NCI-H1694 treated with DMSO at 0.1 percent for 48 hours (cell line): Measurements from ENCODE around the gene RFX1.

Experiments
- DNase-seq: peaks from one replicate; lab custom pipeline; 2025; lab: John Stamatoyannopoulos, UW

Gene RFX1

DNA sequence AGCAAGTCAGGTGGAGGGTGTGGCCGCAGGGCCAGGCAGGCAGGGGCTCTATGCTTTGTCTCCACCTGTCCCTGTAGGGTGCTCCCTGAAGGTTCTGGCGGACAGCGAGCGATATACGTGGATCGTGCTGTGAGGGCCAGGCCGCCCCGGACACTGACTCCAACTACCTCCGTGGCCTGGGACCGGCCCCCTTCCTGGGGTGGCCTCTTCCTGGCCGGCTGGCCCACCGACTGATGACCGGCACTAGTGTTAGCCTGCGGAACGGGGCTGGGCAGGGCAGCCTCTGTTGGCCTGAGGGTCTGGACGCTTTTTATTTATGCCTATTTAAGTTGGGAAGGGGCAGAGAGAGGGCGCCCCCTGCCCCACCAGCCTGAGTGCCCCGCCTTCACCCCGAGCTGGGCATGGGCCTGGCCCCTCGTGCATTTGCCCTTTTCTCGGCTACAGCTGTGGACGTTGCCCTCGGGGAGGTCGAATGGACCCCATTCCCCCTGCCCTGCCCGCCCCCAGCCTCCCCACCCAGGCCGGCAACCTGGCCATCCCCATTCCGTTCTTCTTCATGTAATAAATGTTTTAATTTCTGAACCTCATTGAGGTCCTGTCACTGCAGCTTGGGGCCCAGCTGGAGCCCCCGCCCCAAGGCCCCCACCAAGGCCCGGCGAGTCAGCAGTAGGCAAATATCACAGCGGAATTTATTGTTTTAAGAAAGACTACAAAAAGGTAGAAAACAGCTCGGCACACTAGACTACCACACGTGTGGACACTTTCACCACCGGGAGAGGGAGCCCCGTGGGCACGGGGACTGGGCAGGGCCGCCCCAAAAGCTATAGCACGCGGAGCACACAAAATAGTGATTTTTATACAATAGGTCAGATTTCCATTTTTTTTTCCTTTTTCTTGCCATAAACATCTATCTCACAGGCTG, 45.0 kb downstream of the RFX1 start:
- no peak for DNase-seq

DNA sequence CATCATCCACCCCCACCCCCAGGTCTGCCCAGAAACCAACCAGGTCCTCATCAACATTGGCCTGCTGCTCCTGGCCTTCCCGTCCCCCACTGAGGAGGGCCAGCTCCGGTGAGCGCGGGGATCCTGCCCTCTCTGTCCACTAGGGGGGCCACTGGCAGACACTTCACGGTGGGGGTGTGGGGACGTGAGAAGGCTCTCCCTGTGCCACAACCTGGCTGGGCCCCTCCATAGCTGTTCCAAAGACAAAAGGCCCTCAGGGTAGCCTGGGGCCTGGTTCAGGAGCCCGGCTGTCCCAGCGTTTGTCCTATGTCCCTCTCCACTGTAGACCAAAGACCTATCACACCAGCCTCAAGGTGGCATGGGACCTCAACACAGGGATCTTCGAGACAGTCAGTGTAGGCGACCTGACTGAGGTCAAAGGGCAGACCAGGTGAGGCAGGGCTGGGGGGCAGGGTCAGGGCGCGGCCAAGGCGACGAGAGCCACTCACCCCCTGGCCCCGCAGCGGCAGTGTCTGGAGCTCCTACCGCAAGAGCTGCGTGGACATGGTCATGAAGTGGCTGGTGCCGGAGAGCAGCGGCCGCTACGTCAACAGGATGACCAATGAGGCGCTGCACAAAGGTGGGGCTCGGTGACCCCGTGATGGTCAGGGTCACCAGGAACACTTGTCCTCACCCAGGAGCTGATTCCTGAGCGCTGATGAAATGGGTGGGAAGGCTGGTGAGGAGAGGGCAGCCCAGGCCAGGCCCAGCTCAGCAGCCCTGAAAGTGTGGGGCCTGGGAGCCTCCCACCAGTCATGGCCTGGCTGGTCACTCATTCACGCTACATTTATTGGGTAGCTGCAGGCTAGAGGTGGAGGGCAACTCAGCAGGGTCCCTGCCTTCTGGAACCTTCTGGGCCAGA, 45.9 kb downstream of the RFX1 start:
- no peak for DNase-seq

DNA sequence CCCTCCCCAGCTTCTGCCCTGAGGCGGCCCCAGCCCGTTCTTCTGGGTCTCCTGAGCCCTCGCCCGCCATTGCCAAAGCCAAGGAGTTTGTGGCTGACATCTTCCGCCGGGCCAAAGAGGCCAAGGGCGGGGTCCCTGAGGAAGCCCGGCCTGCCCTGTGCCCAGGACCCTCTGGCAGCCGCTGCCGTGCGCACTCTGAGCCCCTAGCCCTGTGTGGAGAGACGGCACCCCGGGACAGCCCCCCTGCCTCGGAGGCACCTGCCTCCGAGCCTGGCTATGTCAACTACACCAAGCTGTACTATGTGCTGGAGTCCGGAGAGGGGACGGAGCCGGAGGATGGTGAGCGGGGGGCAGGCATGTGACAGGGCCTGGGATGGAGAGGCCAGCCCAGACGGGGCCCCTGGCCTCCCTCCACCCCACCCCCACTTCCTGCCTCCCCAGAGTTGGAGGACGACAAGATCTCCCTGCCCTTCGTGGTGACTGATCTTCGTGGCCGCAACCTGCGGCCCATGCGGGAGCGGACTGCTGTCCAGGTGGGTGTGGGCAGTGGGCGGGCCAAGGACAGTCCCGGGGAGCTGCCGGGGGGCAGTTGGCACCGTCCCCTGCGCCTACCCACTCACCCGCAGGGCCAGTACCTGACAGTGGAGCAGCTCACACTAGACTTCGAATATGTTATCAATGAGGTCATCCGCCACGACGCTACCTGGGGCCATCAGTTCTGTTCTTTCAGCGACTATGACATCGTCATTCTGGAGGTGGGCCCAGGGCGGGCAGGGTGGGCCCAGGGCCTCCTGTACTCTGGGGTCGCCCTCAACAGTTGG, 46.8 kb downstream of the RFX1 start:
- DNase-seq, result no peak

DNA sequence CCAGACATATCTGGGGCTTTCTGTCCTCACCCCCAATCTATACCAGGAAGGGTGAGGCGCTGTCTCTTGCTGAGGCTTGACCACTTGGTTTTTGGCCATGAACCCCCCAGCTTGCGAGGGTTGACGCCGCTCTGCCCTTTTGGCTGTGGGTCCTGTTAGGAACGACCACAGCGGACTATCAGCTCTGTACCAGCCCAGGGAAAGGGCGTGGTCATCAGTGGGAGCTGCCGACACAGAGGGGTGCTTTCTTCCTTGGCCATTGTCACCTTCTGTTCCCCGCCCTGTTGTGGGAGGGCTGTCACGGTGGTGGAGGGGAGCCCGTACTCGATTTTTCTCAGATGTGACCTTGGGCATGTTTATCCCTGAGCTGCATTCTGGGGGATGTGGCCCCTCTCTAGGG, 48.1 kb downstream of the RFX1 start:
- no peak for DNase-seq

DNA sequence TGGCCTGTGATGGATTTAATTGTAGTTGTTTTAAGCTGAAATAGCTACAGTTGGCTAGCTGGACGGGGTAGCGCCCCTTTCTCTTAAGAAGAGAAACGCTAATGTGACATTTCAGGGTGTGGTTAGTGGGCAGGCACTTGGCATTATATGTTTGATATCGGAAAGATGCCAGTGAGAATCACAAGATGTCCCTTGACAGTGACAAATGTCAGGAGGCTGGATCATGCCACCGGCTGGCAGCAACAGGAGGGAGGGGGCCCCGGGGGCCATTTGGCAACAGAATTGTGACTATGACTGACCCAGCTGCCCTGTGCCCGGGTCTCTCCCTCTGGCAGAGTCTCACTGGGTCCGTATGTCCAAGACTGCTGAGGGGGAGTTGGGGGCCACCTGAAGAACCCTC, 49.1 kb downstream of the RFX1 start:
- DNase-seq, result no peak

DNA sequence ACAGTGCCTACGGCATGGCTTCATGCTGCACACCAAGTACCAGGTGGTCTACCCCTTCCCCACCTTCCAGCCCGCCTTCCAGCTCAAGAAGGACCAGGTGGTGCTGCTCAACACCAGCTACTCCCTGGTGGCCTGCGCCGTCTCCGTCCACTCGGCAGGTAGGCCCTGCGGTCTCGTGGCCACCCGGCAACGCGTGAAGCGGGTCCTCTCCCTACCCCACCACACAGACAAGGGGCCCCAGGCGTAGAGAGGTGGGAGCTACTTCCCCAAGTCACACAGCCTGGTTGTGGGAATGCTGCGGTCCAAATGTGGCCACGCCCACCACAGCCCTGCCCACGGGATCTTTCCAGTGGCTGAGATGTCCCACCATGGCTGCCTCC, 49.8 kb downstream of the RFX1 start:
- no peak for DNase-seq

DNA sequence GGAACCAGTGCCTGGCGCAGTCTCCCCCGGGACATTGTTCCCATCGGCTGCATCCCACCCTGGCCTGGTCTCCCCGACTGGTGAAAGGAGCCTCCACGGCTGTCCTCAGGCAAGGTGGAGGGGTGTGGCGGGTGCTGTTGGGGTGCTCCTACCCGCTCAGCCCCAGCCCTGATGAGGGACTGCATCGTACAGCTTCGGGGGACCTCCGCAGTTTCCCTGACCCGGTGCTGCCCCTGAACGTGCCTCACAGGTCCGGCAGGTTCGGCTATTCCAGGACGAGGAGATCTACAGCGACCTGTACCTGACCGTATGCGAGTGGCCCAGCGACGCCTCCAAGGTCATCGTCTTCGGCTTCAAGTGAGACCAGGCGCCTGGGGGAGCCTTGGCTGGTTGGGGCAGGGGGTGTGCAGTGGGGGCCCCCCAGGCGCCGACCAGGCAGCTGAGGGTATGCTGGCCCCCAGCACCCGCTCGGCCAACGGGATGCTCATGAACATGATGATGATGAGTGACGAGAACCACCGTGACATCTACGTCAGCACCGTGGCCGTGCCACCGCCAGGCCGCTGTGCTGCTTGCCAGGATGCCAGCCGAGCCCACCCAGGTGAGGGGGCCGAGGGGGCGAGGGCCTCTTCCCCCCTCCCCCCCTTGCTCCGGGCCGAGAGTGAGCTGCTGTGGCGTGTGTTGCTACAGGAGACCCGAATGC, 50.3 kb downstream of the RFX1 start:
- no peak for DNase-seq

DNA sequence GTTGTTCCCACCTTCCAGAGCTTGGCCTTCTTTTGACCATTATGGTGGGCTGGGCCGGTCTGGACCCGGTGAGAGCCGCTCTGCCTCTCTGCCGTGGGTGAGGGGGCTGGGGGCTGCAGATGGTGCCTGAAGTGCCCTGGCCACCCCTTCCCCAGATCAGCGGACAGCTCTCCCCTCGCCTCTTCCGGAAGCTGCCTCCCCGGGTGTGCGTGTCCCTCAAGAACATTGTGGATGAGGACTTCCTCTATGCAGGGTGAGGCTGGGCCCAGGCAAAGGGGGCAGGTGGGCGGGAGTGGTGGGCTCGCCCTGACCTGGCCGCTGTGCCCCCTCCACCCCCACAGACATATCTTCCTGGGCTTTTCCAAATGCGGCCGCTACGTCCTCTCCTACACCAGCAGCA, 51.9 kb downstream of the RFX1 start:
- DNase-seq, result no peak

DNA sequence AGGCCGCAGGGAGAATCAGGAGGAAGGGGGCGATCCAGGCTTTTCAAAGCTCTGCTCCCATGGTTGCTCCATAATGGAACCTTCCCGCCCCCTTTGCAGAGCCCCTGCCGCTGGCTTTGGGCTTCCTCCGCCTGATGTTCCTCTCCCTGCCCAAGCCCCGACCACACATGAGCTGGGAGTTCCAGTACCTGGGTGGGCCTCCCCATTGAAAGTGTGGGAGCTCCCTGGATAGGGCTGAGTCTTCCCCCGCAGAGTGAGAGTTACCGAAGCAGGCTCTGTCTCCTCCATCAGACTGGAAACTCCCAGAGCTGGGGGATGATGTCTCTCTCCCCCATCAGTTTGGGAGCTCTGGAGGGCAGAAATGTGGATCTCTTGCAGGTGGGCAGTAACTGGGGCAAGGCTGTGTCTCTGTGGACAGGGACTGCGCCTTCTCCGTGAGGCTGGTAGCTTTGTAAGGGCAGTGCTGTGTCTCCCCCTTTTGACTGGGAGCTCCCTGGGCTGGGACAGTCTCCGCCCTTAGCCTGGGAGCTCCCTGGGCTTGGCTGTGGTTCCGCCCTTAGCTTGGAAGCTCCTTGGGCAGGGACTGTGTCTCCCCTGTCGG, 53.1 kb downstream of the RFX1 start:
- peak; percentile 29 for DNase-seq

DNA sequence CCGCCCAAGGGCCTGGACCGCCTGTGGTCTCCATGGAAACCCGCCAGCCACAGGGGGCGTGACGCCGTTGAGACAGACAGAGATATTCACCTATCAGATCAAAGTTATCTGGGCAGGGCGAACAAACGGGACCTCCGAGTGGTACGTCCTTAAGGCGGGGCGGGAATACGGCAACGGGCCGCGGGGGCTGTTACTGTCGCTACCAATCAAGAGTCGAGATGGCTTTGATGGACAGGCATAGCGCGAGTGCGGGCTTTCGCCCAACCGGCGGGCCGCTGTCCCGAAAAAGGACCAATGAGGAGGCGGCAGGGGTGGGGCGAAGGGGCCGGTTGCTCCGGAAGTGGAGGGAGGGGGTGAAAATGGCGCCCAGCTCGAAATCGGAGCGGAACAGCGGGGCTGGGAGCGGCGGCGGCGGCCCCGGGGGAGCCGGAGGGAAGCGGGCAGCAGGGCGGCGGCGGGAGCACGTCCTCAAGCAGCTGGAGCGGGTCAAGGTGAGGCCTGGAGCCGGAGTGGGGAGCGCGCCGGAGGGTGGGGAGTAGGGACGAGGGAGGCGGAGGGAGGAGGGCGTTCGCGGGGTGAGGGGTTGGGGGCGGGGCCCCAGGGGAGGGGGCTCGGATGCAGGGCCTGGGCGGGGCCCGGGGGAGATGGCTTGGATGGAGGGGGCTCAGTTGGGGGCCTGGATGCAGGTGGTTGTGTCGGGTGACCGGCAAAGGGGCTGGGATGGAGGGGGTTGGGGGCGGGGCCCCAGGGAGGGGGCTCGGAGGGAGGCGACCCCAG, 53.8 kb downstream of the RFX1 start, which contains the start of gene DCAF15:
Gene DCAF15, plus strand, starts transcription at position 356 of the 777 bp plus-strand sequence. Its CDS starts 4 bp downstream, at position 360.
- DNase-seq, result peak; percentile 98

DNA sequence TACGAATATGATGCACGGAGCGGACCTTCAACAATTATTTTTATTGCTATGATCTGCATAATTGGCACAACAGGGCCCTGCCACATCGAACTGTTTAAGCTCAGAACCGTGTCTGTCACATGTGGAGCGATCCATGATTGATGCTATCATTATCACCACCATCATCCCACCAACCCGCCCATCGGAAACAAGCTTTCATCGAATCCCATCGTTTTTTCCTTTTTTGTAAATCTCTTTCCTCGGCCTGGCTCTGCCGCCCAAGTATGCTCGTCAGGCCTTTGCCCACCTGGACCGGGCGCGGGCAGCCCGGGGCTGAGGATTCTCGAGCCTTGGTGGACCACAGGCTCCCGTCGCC, 54.3 kb downstream of the RFX1 start:
- DNase-seq, result peak; percentile 49

DNA sequence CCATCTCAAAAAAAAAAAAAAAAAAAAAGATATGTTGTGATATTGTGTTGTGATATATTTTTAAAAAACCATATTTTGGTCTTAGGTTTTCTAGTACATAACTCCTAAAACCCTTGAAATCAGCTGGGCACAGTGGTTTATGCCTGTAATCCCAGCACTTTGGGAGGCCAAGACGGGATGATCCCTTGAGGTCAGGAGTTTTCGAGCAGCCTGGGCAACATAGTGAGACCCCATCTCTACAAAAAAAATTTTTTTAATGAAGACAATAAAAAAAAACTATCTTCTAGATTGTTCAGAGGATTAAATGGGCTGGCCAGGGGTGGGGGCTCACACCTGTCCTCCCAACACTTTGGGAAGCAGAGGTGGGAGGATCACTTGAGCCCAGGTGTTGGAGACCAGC, 55.1 kb downstream of the RFX1 start:
- DNase-seq, result no peak

DNA sequence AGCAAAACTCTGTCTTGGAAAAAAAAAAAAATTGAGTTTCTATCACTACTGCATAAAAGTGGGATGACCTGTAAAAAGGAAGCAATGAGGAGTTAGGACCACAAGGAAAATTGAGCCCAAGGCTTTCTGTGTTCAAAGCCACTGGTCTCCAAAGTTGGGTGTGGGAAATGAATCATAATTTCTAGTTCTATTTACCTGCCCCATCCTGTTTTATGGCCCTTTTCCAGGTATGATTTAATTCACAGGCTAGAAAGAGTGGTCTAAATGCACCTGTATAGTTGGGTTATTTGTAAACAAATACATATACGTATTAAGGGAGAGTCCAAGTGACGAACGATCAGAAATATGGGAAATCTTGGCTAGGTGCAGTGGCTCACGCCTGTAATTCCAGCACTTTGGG, 59.7 kb downstream of the RFX1 start:
- no peak for DNase-seq

DNA sequence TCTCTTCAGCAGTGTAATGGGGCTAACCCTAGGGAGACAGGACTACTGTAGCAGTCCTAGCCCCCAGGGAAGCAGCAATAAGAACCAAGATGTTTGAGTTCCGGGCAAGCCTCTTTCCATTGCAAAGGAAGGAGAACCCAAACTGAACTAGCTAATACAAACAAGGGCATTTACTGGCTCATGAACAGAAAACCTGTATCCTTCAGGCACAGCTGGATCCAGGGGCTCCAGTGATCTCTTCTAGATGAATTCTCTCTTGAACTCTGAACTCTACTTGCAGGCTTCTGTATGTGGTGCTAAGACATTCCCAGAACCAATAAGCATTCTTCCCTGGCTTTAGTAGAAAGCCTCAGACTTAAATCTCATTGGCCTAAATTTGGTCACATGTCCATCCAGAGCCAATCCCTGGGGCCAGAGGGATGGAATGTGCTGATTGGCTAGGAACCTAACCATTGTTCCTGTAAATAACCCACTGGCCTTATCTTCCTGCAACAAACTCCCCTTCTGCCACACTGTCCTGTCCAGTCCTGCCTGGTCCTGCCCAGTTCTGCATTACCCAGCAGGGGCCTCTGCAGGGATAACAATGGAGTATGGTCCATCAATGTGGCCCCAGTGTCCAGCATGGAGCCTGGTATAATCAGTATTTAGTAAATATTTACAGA, 64.0 kb downstream of the RFX1 start:
- no peak for DNase-seq

DNA sequence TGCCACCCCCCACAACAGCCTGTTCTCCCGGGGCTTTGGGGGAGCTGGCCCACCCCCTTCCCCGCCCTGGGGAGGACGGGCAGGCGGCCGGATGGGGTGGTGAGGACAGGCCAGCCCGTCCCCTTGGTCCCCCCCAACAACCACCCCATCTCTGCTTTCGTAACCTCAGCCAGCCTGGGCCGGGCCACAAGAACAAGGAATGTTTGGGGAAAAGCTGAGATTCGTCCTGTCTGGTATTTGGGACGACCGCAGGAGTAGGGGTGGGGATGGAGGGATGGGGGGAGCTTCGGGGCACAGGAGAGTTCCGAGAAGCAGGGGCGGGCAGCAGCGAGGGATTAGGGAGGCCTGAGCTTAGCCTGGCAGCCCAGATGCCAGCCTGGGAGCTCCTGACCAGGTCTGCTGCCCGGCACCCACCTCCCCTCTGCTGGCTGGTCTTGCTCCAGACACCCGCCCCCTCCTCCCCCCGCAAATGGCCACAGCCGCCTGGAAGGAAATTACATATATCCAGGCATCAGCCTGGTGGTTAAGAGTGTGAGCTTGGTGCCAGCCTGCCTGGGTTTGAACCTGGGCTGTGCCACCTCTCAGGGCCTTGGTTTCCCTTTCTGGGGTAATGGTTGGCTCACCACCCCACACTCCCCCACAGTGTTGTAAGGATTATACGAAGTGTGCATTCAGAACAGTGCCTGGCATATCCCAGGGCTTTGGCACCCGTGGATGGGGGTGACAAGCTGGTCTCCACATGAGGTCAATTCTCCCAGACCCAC, 67.6 kb downstream of the RFX1 start, which contains the start of gene PODNL1:
Gene PODNL1, minus strand, starts transcription at position 117 of the 764 bp plus-strand sequence. CDS start 236 bp downstream, outside the sequence.
- DNase-seq, result no peak

DNA sequence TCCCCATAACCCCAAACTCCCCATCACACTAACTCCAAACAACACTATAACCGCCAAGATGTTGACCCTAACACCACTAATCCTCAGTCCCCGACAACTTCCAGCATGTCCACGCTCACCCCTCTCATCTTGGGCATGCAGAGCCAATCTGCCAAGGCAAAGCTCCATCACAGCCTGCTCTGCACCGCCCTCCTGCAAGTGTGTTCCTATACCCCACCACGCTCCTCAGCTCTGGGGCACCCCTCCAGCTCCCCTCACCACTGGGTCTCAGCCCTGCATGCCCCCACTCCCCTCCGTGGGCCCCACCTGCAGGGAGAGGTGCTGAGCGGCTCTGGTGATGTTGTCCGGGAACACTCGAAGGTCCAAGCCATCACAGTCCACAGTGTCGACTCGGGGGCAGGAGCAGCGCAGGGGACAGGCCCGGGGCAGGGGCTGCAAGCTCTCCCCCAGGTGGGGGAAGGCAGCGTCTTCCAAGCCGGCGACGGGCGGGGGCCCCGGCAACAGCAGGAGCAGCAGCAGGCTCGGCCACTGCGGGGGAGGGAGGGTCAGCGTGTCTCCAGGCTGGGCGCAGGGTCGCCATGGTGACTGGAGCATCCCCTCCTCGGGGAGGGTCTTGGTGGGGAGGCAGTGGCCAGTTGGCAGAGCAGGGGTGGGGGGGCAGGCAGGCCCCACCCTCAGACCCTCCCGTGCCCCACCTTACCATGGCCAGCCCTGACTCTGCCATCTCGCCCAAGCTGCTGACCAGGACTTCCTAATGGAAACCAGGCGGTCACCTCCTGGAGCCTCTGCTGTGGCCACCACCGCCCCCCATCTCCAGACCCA, 68.4 kb downstream of the RFX1 start:
- DNase-seq, result no peak

DNA sequence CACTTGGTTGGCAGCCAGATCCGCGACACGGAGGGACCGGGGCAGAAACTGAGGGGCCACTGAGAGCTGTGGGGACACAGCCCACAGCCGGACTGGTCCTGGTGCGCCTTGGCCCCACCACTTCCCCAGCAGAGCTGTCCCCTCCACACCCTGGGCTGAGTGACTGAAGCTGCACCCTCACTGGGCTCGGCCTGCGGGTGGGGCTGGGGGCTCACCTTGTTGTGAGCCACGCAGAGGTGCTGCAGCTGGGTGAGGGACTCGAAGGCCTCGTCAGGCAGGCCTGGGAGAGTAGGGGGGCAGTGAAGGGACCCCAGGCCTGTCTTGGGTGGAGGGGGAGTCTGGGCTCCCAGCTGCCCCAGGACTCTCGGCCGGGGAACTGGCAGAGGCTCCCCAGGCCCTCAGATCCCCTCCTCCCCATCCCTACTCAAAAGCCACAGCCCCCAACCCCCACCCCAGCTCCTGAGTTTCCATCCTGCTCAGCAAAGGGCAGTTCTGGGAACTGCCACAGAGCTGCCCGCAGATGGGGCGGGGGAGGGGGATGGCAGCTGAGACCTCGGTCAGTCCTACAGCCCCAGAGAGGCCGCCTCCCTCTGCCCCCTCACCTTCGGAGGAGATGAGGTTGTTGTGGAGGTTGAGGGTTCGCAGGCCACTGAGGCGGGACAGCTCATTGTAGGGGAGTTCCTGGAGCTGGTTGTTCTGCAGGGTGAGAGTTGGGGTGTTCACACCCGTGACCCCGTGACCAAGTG, 70.2 kb downstream of the RFX1 start:
- no peak for DNase-seq
